Lung (tissue), 12 donors: Measurements from ENCODE around the gene SLC38A4. TPM values are rescaled to one million over a fixed set of nuclear protein-coding genes. Genes with fewer than 3 reads are reported as not detected.

ENCODE experiments used
- ATAC-seq: fragments of 200-7000 bp; cut with Tn5 transposase; one replicate; pipeline ENCODE4 v1.9.1; 2020; ENCODE audit warnings: moderate number of reproducible peaks; ENCODE audit not compliant: insufficient read depth, low FRiP score
- DNase-seq, 3 donors: peaks; one replicate each; pipeline ENCODE4 v3.0.0-alpha.2; 2013 to 2017
- H3K27ac ChIP-seq, 2 donors: one replicate each; pipeline ENCODE4 v1.5.1; 2013; ENCODE audit warnings: mild to moderate bottlenecking in 2 of 2, moderate library complexity in 2 of 2, control low read depth in 1 of 2, inconsistent platforms in 1 of 2, low read depth in 1 of 2, low read length in 1 of 2
- H3K27me3 ChIP-seq, 3 donors: one replicate each; pipeline ENCODE4 v1.5.1; 2013; ENCODE audit warnings: low read length in 2 of 3; ENCODE audit not compliant: control insufficient read depth in 3 of 3, insufficient read depth in 3 of 3
- H3K36me3 ChIP-seq, 4 donors: one replicate each; pipeline ENCODE4 v1.5.1; 2013; ENCODE audit warnings: low read length in 4 of 4, mild to moderate bottlenecking in 1 of 4, moderate library complexity in 1 of 4; ENCODE audit not compliant: control insufficient read depth in 4 of 4, insufficient read depth in 4 of 4
- H3K4me1 ChIP-seq, 5 donors: one replicate each; pipeline ENCODE4 v1.5.1; 2013; ENCODE audit warnings: low read length in 5 of 5, mild to moderate bottlenecking in 2 of 5, moderate library complexity in 1 of 5; ENCODE audit not compliant: control insufficient read depth in 5 of 5, insufficient read depth in 5 of 5
- H3K4me3 ChIP-seq: one replicate; pipeline ENCODE4 v1.5.1; 2013; ENCODE audit warnings: mild to moderate bottlenecking, control low read depth, moderate library complexity
- H3K9ac ChIP-seq, 2 donors: one replicate each; pipeline ENCODE4 v1.5.1; 2013; ENCODE audit warnings: low read length in 2 of 2, control low read depth in 1 of 2; ENCODE audit not compliant: insufficient read depth in 1 of 2
- H3K9me3 ChIP-seq, 4 donors: one replicate each; pipeline ENCODE4 v1.5.1; 2013; ENCODE audit warnings: low read length in 3 of 4, mild to moderate bottlenecking in 1 of 4, moderate library complexity in 1 of 4; ENCODE audit not compliant: control insufficient read depth in 4 of 4, insufficient read depth in 3 of 4
- WGBS, 2 donors: extraction: QIAGEN DNeasy Blood & Tissue Kit; methylation state at CpG; one replicate each; pipeline ENCODE4 v1.1.7; 2013; 5-methylcytosine and 5-hydroxymethylcytosine counted together
- polyA plus RNA-seq, 2 donors: library from polyadenylated mRNA; stranded (reverse); fragments of 200-250 nt; gene quantifications; one replicate each; pipeline ENCODE4 v1.2.1, GENCODE V29; 2013
- total RNA-seq, 2 donors: library from RNA; depleted of rRNA in 1 of 2; stranded (reverse); fragments of >200 nt in 1 of 2; gene quantifications; one replicate each; pipeline ENCODE4 v1.2.1, GENCODE V29; 2014 to 2021
- TF ChIP-seq, protein P1 (sequence below): IDR thresholded peaks from 2 replicates; pipeline ENCODE4 v1.5.1; 2012; ENCODE audit warnings: mild to moderate bottlenecking; ENCODE audit errors: control extremely low read depth, extremely low read depth
- donor health status: control.
- donor health status: control.
- donor health status: Bipolar disorder and iron deficiency.
- donor health status: healthy.
- donor health status: DM: yes; HTN: yes; CAD: no.

The SLC38A4 gene
- total and polyA plus RNA-seq, 4 donors = 0.07 to 2.7 (median 0.45) TPM

DNA sequence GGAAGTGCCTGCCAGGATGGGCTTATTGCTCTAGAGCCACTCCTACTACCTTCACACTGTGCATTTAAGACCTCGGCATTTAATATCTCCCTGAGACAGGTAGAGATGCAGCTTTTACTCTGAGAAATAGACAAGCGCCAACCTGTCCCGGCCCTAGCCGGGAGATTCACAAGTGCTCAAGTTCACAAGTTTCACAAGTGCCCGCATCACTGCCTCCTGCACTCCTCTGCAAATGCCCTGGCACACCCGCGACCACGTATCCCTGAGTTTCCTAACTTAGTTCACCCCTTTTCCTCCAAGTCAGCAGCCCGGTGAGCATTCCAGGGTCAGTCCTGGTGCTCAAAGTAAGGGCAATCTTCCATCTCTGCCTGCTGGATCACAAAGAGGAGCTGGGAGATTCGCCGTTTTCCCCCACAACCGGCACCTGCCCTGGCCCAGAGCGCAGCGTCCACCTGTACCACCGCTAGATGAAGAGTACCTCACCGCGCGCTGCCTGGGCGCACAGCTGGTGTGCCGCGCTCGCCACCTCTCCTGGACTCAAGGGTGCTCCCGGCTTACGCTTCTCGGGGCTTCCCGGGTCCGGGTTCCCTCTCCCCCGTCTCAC lies 5.0 kb upstream of the SLC38A4 start:
- Histone ChIP-seq H3K9ac (no peak overlapping the region), H3K9me3 (no peaks in the 10 kb centered on the region), H3K27ac (no peak overlapping the region), H3K36me3 (no peaks in the 10 kb centered on the region), H3K27me3 (peaks cover 0 to 89% (median 68%) of the 10 kb centered on the region in 3 donors), H3K4me3 (no peak overlapping the region), H3K4me1 (peaks cover 0 to 17% (median 3%) of the 10 kb centered on the region in 5 donors)
- TF ChIP-seq, protein P1, sequence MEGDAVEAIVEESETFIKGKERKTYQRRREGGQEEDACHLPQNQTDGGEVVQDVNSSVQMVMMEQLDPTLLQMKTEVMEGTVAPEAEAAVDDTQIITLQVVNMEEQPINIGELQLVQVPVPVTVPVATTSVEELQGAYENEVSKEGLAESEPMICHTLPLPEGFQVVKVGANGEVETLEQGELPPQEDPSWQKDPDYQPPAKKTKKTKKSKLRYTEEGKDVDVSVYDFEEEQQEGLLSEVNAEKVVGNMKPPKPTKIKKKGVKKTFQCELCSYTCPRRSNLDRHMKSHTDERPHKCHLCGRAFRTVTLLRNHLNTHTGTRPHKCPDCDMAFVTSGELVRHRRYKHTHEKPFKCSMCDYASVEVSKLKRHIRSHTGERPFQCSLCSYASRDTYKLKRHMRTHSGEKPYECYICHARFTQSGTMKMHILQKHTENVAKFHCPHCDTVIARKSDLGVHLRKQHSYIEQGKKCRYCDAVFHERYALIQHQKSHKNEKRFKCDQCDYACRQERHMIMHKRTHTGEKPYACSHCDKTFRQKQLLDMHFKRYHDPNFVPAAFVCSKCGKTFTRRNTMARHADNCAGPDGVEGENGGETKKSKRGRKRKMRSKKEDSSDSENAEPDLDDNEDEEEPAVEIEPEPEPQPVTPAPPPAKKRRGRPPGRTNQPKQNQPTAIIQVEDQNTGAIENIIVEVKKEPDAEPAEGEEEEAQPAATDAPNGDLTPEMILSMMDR = no peak
- ATAC-seq (no peak), DNase-seq (no peak)
- WGBS, 2 donors = 6 to 9% methylated on average over 28 of the region's 28 CpGs

GRCh38 chr12:46824709-46825108 lies 1.1 kb downstream of the SLC38A4 start:
- Histone ChIP-seq H3K27me3 (peaks cover 0 to 37% (median 27%) of the 10 kb centered on the region in 3 donors), H3K27ac (no peak overlapping the region), H3K9ac (no peak overlapping the region), H3K4me3 (no peak overlapping the region), H3K36me3 (no peaks in the 10 kb centered on the region), H3K9me3 (no peaks in the 10 kb centered on the region), H3K4me1 (peaks cover 0 to 4% (median 2%) of the 10 kb centered on the region in 5 donors)
- no peak for DNase-seq
- TF ChIP-seq, protein P1 = no peak
- 89 to 95% methylated on average over 2 of the region's 2 CpGs for WGBS, 2 donors
- no peak for ATAC-seq

- H3K9ac ChIP-seq = no peak overlapping the region
- H3K27me3 ChIP-seq = no peaks in the 10 kb centered on the region
- no peak overlapping the region for H3K27ac ChIP-seq
- ATAC-seq = no peak
- H3K4me3 ChIP-seq = no peak overlapping the region
- peaks cover 0 to 12% (median 0%) of the 10 kb centered on the region in 5 donors for H3K4me1 ChIP-seq
- DNase-seq = no peak
- no peaks in the 10 kb centered on the region for H3K9me3 ChIP-seq
- TF ChIP-seq, protein P1 = no peak
- H3K36me3 ChIP-seq = no peaks in the 10 kb centered on the region
Measured at GRCh38 chr12:46818642-46819041, 7.2 kb downstream of the SLC38A4 start.

DNA sequence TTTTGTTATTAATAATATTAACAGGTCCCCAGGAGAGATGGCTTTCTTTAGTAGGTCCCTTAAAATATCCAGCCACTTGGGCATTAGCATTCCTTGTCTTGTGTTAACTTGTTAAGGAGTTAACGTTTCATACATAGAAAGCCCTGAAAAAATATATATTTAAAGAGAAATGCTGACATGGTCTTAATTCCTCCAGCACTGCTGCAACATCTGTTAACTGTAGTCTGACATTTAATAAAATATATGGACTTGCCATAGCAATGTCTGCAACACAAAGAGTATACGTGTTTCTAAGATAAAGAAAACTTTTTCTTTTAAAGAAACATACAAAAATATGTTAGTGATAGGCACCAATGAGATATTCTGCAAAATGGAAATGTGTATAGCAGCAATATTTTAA lies 10.0 kb downstream of the SLC38A4 start:
- H3K4me3 ChIP-seq = no peak overlapping the region
- 61 to 77% methylated on average over 2 of the region's 2 CpGs for WGBS, 2 donors
- H3K27me3 ChIP-seq = no peaks in the 10 kb centered on the region
- no peak overlapping the region for H3K9ac ChIP-seq
- no peaks in the 10 kb centered on the region for H3K36me3 ChIP-seq
- TF ChIP-seq, protein P1 = no peak
- H3K4me1 ChIP-seq = peaks cover 0 to 12% (median 0%) of the 10 kb centered on the region in 5 donors
- no peak overlapping the region for H3K27ac ChIP-seq
- DNase-seq (peak in 2 of 3 donors; percentile 70 to 79), ATAC-seq (no peak)
- H3K9me3 ChIP-seq = no peaks in the 10 kb centered on the region
